LNCAP (cell line): ENCODE measurements around the gene DHX30.

Experiments
- TF ChIP-seq, protein P1 (sequence below): fragments of 450-650 bp; IDR thresholded peaks from 2 replicates; pipeline ENCODE4 v1.5.1; 2017; ENCODE audit warnings: mild to moderate bottlenecking

DHX30 gene

DNA sequence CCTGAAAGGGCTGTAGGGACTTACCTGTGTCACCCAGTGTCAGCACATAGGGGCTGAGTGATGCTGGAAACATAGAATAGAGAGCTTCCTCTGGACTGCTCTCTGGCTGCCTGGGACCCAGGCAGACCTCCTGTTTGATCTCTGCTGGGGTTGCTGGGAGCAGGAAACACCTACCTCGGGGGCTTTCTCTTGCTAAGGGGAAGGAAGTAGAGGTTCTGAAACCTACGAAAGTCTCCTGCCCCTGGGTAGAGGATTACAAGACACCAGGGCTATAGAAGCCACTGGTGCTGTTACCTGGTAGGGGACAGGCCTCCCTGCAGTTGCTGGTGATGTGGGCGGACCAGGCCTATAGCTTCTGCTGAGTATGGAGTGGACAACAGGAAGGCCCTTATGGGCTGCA is 81.7 kb downstream of the DHX30 start:
- TF ChIP-seq, protein P1, sequence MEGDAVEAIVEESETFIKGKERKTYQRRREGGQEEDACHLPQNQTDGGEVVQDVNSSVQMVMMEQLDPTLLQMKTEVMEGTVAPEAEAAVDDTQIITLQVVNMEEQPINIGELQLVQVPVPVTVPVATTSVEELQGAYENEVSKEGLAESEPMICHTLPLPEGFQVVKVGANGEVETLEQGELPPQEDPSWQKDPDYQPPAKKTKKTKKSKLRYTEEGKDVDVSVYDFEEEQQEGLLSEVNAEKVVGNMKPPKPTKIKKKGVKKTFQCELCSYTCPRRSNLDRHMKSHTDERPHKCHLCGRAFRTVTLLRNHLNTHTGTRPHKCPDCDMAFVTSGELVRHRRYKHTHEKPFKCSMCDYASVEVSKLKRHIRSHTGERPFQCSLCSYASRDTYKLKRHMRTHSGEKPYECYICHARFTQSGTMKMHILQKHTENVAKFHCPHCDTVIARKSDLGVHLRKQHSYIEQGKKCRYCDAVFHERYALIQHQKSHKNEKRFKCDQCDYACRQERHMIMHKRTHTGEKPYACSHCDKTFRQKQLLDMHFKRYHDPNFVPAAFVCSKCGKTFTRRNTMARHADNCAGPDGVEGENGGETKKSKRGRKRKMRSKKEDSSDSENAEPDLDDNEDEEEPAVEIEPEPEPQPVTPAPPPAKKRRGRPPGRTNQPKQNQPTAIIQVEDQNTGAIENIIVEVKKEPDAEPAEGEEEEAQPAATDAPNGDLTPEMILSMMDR = no peak

DNA sequence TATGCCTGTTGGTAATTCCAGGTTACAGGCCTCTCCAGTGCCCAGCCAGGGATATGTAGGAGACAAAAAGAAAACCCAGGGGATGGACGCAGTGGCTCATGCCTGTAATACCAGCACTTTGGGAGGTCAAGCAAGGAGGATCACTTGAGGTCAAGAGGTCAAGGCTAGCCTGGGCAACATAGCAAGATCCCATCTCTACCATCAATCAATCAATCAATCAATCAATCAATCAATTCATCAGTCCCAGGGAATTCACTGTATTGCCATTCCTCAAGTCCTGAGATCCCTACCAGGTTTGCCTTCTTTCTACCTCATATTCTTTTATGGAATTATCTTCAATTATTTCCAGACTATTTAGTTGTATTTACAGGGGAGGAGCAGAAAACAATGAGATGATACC is 82.2 kb downstream of the DHX30 start:
- TF ChIP-seq, protein P1 = no peak

DNA sequence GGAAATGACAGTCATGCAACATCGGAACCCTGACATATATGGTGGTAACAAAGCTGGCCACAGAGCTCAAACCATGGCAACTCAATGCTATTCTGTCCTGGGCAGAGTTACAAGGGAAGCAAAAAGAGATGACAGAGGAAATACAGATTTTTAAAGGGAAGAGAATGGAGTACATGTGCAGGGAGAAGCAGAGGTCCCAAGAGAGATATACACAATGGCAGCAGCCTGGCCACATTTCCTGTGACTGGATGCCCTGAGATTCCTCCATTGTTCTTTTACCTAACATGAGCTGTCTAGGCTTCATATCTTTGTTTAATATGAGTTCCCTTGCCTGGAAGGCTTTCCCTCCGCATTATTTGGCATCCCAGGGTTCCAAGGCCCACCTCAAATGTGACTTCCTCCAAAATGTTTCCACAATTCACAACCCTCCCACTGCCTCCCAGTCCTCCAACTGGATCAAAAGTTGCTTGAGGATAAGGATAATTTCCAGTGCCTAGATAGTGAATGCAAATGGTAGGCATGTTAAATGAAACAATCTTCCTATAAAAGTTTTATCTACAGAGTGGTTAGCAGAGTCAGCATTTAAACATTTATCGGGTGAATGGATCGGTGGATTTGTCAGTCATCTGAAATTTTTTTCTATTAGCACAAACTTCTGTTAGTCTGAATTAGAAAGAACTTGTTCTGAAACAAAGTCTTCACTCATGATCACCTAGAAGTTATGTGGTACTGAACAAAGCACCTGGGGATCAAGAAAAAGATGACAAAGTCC is 86.2 kb downstream of the DHX30 start:
- TF ChIP-seq, protein P1 = no peak

- TF ChIP-seq, protein P1 = no peak
Observed at GRCh38 chr3:47890126-47890827, 87.3 kb downstream of the DHX30 start.

DNA sequence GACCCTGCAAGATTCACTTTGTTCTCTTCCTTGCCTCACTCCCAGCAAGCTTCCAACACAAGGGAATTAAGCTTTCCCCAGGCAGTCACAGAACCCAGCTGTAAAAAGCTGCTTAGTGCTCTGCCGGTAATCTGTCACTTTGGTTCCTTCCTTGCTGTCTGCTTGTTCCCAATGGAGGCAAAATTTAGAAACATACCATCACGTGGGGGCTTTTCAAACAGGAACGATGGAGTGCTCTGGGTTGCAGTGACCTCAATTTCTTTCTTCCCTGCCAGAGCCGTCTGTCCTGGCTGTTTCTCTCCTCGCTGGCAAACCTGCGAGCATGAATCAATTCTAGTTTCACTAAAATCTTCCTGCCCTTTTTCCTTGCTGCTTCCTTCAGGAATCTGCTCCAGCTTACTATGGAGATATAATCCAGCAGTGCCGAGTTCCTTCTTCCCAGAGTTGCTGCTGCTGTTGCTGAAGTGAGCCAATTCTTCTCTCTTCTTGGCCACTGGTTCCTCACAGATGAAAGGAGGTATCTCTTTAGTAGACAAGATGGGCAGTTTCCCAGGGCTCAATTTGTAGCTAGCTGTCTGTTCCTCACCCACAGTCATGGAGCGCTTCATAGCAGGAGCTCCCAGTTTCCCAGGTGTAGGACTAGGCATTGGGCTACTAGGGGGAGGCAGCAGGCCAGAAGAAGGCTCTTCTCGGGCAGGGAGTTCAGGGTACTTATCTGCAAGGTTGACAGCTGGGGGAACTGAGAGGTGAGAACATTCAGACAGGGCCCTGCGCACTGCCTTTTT is 88.1 kb downstream of the DHX30 start:
- TF ChIP-seq, protein P1 = no peak

- TF ChIP-seq, protein P1 = no peak
Observed at GRCh38 chr3:47891613-47892005, 88.7 kb downstream of the DHX30 start.

DNA sequence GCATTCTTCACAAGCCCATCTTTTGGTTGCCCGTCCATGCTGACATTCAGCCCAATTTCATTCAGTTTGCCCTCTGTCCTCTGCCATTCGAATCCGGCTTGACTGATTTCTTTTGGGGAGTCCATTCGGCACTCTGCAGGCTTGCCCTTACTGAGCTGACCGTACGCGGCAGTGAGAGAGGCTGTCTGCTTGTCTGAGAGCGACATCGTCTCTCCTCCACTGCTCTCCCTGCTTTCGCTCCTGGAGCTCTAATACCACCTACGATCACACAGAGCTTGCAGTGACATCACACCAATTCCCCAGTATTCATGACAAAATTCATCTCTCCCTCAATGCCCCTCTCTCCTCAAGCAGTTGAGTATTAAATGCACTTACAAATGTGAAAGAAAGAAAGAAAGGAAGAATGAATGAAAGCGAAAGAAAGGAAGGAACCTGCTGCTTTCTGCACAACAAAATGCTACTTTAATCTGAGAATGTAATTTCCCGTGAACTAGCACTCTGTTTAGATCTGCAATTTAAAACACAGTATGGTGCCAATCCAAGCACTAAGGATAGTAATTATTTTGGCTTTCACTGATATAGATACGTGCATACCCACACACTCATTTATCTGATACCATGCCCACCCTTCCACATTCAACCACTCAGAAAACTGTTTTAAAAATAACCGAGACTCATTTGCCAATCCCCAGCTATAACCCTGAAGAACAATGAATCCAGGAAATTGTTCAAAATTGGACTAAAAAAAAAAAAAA is 89.5 kb downstream of the DHX30 start:
- TF ChIP-seq, protein P1 = no peak
